ENCODE measurements around the gene ANKRD28. TPM values are rescaled to one million over a fixed set of nuclear protein-coding genes. Genes with fewer than 3 reads are reported as not detected.
"Not testable (repeated sequence)": the region's sequence is repeated elsewhere in the genome, so short reads cannot be mapped to it uniquely, and the experiment has no call there.

ANKRD28 gene
- total RNA-seq, 6 experiments from 2014 or later = 80.4 to 96.3 (median 90.4) TPM

GRCh38 chr3:15750143-15750542 is 47.6 kb downstream of the ANKRD28 start:
- no peak for TF ChIP-seq CTCF (IDR thresholded peaks at IDR 0.05)
- Mint-ChIP-seq H3K27ac (no peak overlapping the region; the same call in 1 of the 2 replicates), H3K27me3 (ENCODE audit: insufficient read depth) (peaks cover 3% of the 10 kb centered on the region), H3K9me3 (peaks cover 4% of the 10 kb centered on the region; the same call in 1 of the 2 replicates), H3K4me3 (no peak overlapping the region), H3K36me3 (ENCODE audit: low read depth) (peaks cover 67% of the 10 kb centered on the region), H3K4me1 (ENCODE audit: low read depth) (peaks cover 41% of the 10 kb centered on the region)
- no peak for DNase-seq

GRCh38 chr3:15745896-15746295 is 51.9 kb downstream of the ANKRD28 start:
- H3K27me3 Mint-ChIP-seq (ENCODE audit: insufficient read depth); H3K9me3 Mint-ChIP-seq; H3K27ac Mint-ChIP-seq; DNase-seq; H3K4me3 Mint-ChIP-seq: not testable (repeated sequence)
- H3K4me1 Mint-ChIP-seq (ENCODE audit: low read depth) = peaks cover 15% of the 10 kb centered on the region
- H3K36me3 Mint-ChIP-seq (ENCODE audit: low read depth) = peaks cover 68% of the 10 kb centered on the region

GRCh38 chr3:15744176-15744575 is 53.6 kb downstream of the ANKRD28 start:
- peaks cover 16% of the 10 kb centered on the region for H3K9me3 Mint-ChIP-seq
- no peak overlapping the region for H3K4me3 Mint-ChIP-seq
- H3K27me3 Mint-ChIP-seq (ENCODE audit: insufficient read depth) = no peaks in the 10 kb centered on the region
- no peak for DNase-seq
- H3K27ac Mint-ChIP-seq = no peak overlapping the region
- H3K4me1 Mint-ChIP-seq (ENCODE audit: low read depth) = peaks cover 9% of the 10 kb centered on the region; the same call in 1 of the 2 replicates
- peaks cover 75% of the 10 kb centered on the region for H3K36me3 Mint-ChIP-seq (ENCODE audit: low read depth)
- TF ChIP-seq CTCF (IDR thresholded peaks at IDR 0.05) = no peak; the same call in 1 of the 2 replicates

- peaks cover 13% of the 10 kb centered on the region; the same call in 1 of the 2 replicates for H3K4me1 Mint-ChIP-seq (ENCODE audit: low read depth)
- peaks cover 5% of the 10 kb centered on the region for H3K27me3 Mint-ChIP-seq (ENCODE audit: insufficient read depth)
- H3K4me3 Mint-ChIP-seq = no peak overlapping the region
- H3K27ac Mint-ChIP-seq = peak overlapping the region; percentile 5
- no peak for DNase-seq
- H3K9me3 Mint-ChIP-seq = peaks cover 21% of the 10 kb centered on the region
- TF ChIP-seq CTCF (IDR thresholded peaks at IDR 0.05) = no peak
- H3K36me3 Mint-ChIP-seq (ENCODE audit: low read depth) = peaks cover 77% of the 10 kb centered on the region
These were observed 54.2 kb downstream of the ANKRD28 start for GRCh38 chr3:15743587-15744009.

- not testable (repeated sequence) for H3K27ac Mint-ChIP-seq; DNase-seq; H3K4me3 Mint-ChIP-seq; H3K27me3 Mint-ChIP-seq (ENCODE audit: insufficient read depth)
- H3K9me3 Mint-ChIP-seq = peaks cover 29% of the 10 kb centered on the region
- peaks cover 78% of the 10 kb centered on the region for H3K36me3 Mint-ChIP-seq (ENCODE audit: low read depth)
- peaks cover 20% of the 10 kb centered on the region; the same call in 1 of the 2 replicates for H3K4me1 Mint-ChIP-seq (ENCODE audit: low read depth)
These were observed 55.5 kb downstream of the ANKRD28 start for GRCh38 chr3:15742236-15742635.

GRCh38 chr3:15738616-15739005 is 59.2 kb downstream of the ANKRD28 start:
- not testable (repeated sequence) for H3K27me3 Mint-ChIP-seq (ENCODE audit: insufficient read depth); DNase-seq; H3K4me3 Mint-ChIP-seq
- peaks cover 54% of the 10 kb centered on the region for H3K36me3 Mint-ChIP-seq (ENCODE audit: low read depth)
- peaks cover 20% of the 10 kb centered on the region; the same call in 1 of the 2 replicates for H3K4me1 Mint-ChIP-seq (ENCODE audit: low read depth)
- H3K27ac Mint-ChIP-seq = 0 out of 2 replicates have a peak overlapping the region, but pooled peaks have one; percentile 24
- H3K9me3 Mint-ChIP-seq = peaks cover 29% of the 10 kb centered on the region

GRCh38 chr3:15731024-15731423 is 66.8 kb downstream of the ANKRD28 start:
- peaks cover 16% of the 10 kb centered on the region for H3K4me1 Mint-ChIP-seq (ENCODE audit: low read depth)
- no peak for TF ChIP-seq CTCF (IDR thresholded peaks at IDR 0.05)
- H3K27ac Mint-ChIP-seq = no peak overlapping the region
- peaks cover 2% of the 10 kb centered on the region; the same call in 1 of the 2 replicates for H3K27me3 Mint-ChIP-seq (ENCODE audit: insufficient read depth)
- H3K9me3 Mint-ChIP-seq = no peaks in the 10 kb centered on the region
- H3K4me3 Mint-ChIP-seq = no peak overlapping the region
- H3K36me3 Mint-ChIP-seq (ENCODE audit: low read depth) = peaks cover 61% of the 10 kb centered on the region
- no peak for DNase-seq

Data from HFFc6 (cell line).